ENCODE results near the gene CKS1B. TPM values are rescaled to one million over a fixed set of nuclear protein-coding genes. Genes with fewer than 3 reads are reported as not detected.

CKS1B gene
- total and polyA plus RNA-seq, 9 of the 15 experiments (the other 6 are each of a cell fraction or from before 2014, with no cell fraction given): 215 to 1,103 (median 460) TPM

GRCh38 chr1:154935749-154936554 lies 38.5 kb upstream of the CKS1B start:
- H3K9me3 ChIP-seq (replicated peaks; ENCODE audit: control insufficient read depth, insufficient read depth, low read depth, low read length): no peaks in the 10 kb centered on the region
- H3K27me3 ChIP-seq (ENCODE audit: control insufficient read depth in 2 of 2, insufficient read depth in 2 of 2, low read length in 2 of 2): no peaks in the 10 kb centered on the region
- peak overlapping the region; percentile 100 for H2AFZ ChIP-seq (ENCODE audit: low read depth, low read length)
- H3K4me3 ChIP-seq: peak overlapping the region; percentile 53
- no peaks in the 10 kb centered on the region for H4K20me1 ChIP-seq (replicated peaks; ENCODE audit: control insufficient read depth, insufficient read depth, low read length)
- BruUV-seq (replicated peaks): TSS peak; percentile 77
- no peaks in the 10 kb centered on the region for H3K36me3 ChIP-seq (ENCODE audit: control insufficient read depth, insufficient read depth, low read length)
- ChIA-PET POLR2A (interaction anchor here (0.5 to 1.6 kb wide), 19 partner anchors 8 to 1592 kb away, joined by 3 to 9 read pairs (median 3); partner anchors contain the start of genes LENEP and PYGO2), CTCF (ENCODE audit: low intra/inter-chr PET ratio) (no interaction called here)
- FAIRE-seq (no peak), ATAC-seq (no peak), DNase-seq (ENCODE audit: extremely low read depth in 1 of 4, low spot score in 3 of 4) (no peak)
- H3K9ac ChIP-seq (ENCODE audit: insufficient read depth in 1 of 2, low read depth in 2 of 2, low read length in 2 of 2): peak overlapping the region; percentile 97 to 99
- in situ Hi-C loops (cut with MboI) (no loop called here), intact Hi-C loops (cut with micrococcal nuclease) (loop anchor here (2.0 to 5.0 kb wide), 3 partner anchors 51 to 377 kb away; partner anchors contain the start of gene UBE2Q1)
- peaks cover 18 to 31% of the 10 kb centered on the region in 2 experiments; a peak in 4 of 5 replicates for H3K4me1 ChIP-seq (replicated peaks in 1 of 2; ENCODE audit: control insufficient read depth in 2 of 2, insufficient read depth in 2 of 2, low read length in 2 of 2)
- peak overlapping the region; percentile 98 for H3K4me2 ChIP-seq (ENCODE audit: insufficient read depth, low read length)
- H3K9me1 ChIP-seq (ENCODE audit: control insufficient read depth, insufficient read depth, low read length): no peaks in the 10 kb centered on the region
- 43% methylated on average over 27 of the region's 27 CpGs for WGBS (ENCODE audit: insufficient coverage, low coverage, missing lambda C conversion rate)
- H3K27ac ChIP-seq (ENCODE audit: extremely low read depth, low read depth, low read length): peak overlapping the region; percentile 100
- H3K79me2 ChIP-seq (ENCODE audit: control insufficient read depth, insufficient read depth, low read length): peaks cover 3% of the 10 kb centered on the region; the same call in 1 of the 3 replicates
- TF ChIP-seq REST (IDR thresholded peaks at IDR 0.05; ENCODE audit: borderline replicate concordance) (peak; percentile 85; the same call in 1 of the 2 replicates), REST (CRISPR knock-in tag; IDR thresholded peaks at IDR 0.05; ENCODE audit: low read depth) (no peak), CREB3 (tag; conservative IDR thresholded peaks at IDR 0.05; ENCODE audit: low read depth) (peak; percentile 74), ZNF395 (CRISPR knock-in tag; IDR thresholded peaks at IDR 0.05) (0 out of 2 replicates have a peak, but pooled peaks have one; percentile 76), NR4A1 (CRISPR knock-in tag; IDR thresholded peaks at IDR 0.05) (no peak), NR4A1 (tag; IDR thresholded peaks at IDR 0.05) (peak; percentile 90; the same call in 1 of the 2 replicates), CBFA2T2 (conservative IDR thresholded peaks at IDR 0.05) (peak; percentile 87), E2F3 (CRISPR knock-in tag; IDR thresholded peaks at IDR 0.05) (peak; percentile 71), ZSCAN29 (IDR thresholded peaks at IDR 0.05) (peak; percentile 87), ZFP1 (CRISPR knock-in tag; IDR thresholded peaks at IDR 0.05) (no peak), PYGO2 (tag; IDR thresholded peaks at IDR 0.05) (peak; percentile 51; the same call in 1 of the 2 replicates)
